HG03025 (cell line): ENCODE data around the gene SMARCD3.

Experiments
- ATAC-seq: cut with Tn5 transposase; IDR thresholded peaks from one replicate; pipeline ENCODE4 v1.9.1; 2021; ENCODE audit warnings: mild to moderate bottlenecking, moderate library complexity; ENCODE audit not compliant: unreplicated experiment, low FRiP score

Gene SMARCD3

GRCh38 chr7:151273651-151274390 is 25.3 kb upstream of the SMARCD3 start:
- no peak for ATAC-seq

GRCh38 chr7:151272877-151273276 is 24.4 kb upstream of the SMARCD3 start:
- ATAC-seq, result no peak

- ATAC-seq, result no peak
Observed at GRCh38 chr7:151272405-151272804, 23.9 kb upstream of the SMARCD3 start.

- no peak for ATAC-seq
Observed at GRCh38 chr7:151271699-151272355, 23.3 kb upstream of the SMARCD3 start.

GRCh38 chr7:151269511-151269910 is 21.0 kb upstream of the SMARCD3 start:
- ATAC-seq, result no peak

DNA sequence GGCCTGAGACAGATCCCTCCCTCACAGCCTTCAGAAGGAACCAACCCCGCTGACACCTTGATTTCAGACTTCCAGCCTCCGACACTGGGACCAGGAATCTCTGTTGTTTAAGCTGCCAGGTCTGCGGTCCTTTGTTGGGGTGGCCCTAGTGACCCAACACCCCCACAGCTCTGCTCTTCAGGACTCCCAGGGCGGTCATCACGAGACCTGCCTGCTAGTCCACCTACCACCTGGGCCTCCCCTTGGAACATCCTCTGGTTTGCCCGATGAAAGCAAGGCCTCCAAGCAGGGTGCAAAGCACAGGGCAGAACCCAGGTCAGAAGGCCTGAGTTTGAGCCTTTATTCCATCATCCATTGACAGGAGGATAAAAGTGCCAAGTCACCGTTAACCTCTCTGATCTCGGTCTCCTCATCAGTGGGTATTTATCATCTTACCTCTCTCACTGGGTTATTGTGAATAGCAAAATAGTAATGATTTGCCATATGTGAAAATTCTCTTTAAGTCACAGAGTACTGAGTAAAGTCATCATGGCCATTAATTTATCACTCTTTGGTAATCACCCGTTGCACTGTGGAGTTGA is 16.9 kb upstream of the SMARCD3 start:
- no peak for ATAC-seq

DNA sequence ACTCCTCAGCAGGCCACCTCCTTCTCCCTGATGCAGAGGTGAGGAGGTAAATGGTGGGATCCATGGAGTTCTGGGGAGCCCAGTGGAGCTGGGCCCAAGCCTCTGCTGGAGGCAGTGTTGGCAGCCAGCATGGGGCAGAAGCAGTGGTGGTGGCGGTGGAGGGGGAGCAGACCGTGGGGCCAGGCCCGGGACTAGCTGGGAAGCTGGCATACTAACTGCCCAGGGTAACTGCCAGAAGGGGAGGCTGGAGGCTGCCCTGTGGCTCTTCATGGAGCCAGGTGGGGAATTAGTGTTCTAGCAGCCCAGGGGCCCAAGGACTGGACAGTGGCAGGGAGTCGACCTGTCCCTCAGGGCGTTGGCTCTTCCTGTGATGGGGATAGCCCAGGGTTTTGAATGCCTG is 16.1 kb upstream of the SMARCD3 start:
- ATAC-seq, result no peak

- ATAC-seq, result no peak
Observed at GRCh38 chr7:151261529-151261928, 13.0 kb upstream of the SMARCD3 start.

DNA sequence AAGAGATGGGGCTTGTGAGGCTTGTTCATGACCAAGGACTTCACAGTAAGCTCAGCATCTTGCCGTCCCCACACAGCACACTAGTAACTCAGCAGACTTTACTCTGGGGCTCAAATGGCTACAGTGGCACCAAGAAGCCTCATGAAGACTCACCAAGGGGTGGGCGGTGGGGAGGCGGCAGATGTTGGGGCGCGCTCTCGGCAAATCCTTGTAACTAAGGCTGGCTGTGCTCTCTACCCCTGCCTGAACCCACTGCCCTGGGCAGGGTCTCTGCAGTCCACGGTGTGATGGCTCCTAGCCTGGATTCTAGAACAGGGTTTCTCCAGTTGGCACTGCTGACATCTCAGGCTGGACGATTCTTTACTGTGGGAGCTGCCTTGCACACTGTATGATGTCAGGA is 12.4 kb upstream of the SMARCD3 start:
- no peak for ATAC-seq

DNA sequence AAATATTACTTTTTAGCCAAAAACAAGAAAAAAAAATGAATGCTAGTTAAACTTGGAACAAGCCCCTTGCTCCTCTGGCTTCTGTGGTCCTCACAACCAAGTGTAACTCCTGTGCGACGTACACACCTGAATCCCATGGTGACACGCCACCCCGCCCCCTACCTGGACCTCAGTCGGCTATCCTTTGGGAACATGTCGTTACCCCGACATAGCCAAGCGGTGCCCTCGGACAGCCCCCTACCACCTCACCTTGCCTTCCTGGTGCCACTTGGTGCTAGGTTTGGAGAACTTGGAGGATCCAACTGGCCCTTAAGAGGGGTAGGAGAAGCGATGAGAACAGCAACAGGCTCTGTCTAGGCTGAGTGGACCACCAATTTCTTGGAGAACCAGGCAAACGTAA is 12.0 kb upstream of the SMARCD3 start:
- ATAC-seq, result no peak

GRCh38 chr7:151257990-151258389 is 9.5 kb upstream of the SMARCD3 start:
- ATAC-seq, result no peak

GRCh38 chr7:151256410-151257045 is 8.0 kb upstream of the SMARCD3 start:
- no peak for ATAC-seq

DNA sequence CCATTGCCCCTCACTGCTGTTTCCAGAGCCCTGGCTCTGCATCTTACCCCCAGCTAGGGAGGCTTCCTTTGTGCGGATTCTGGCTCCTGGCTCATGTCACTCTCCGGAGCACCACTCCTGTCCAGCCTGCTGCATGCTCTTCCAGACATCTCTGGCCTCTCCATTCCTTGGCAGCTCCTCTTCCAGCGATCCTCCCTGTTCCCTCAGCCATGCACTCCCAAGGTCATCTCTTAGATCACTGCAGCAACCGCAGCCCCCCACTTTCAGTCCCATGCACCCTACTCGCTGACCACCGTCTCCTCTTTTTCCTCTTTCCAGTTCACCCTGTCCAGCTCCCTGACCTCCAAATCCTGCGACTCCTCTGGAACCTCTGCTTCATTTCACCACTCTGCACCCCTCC is 6.9 kb upstream of the SMARCD3 start:
- no peak for ATAC-seq

- ATAC-seq, result no peak
Observed at GRCh38 chr7:151254851-151255250, 6.4 kb upstream of the SMARCD3 start.

DNA sequence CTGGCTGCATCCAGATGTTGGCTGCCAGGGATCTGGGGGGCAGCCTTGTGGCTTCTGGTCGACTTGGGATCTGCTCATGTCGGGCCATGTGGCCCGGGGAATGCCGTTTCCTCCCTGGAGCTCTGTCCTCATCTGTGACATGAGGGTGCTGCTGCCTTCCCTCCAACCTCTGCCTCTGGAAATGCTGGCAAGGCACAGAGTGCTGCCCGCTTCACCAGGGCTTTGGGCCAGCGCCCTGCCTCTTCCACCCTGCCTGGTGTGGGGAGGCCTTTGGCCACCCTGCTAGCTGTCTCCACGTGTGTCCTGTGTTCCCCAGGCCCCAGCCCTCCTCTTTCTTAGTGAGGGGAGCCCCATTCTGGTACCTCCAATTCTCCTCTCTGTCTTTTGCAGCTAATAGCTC is 5.8 kb upstream of the SMARCD3 start:
- ATAC-seq, result no peak

DNA sequence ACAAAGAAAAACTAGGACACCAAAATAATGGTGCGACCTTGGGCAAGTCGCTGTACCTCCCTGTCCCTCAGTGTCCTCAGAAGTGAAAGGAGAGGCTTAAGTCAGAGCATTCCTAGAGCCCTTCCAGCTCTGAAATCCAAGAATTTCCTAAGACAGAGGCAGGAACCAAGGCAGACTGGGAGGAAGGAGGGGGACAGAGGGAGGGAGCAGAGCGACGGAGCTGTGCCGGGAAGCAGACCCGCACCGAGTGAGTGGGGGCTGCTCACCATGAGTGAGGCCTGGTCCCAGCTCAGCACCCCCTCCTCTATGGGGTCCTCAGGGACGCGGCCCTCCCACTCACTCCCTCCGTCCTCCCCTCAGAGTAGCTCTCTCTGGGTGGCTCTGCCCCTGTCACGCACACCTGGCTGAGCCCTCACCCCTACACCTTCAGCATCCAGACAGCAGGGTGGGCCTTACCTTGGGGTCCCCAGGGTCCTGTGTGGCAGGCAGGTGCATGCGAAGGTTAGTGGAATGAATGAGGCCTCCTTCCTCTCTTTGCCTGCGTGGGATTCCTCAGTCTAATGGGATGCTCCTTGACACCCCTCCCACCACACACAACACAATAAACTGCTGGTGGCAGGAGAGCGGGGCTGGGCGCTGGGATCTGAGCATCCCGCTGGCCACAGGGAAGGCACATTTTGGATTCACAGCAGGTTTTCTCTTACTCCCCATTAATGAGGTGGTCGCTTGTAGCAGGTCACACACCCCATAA is 4.6 kb upstream of the SMARCD3 start:
- ATAC-seq, result no peak

DNA sequence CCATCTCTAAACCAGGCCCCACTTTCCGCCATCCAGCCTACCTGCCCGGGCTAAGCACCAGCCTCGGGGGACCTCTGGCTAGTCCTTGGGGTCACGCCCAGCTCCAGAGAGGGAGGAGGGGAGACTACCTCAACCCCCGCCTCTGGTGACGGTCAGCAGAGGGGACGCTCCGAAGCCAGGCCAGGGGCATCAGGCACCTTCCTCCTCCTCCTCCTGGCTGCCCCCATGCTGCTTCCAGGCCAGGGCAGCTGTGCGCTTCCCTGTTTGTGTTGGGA is 4.0 kb upstream of the SMARCD3 start:
- ATAC-seq, result no peak

DNA sequence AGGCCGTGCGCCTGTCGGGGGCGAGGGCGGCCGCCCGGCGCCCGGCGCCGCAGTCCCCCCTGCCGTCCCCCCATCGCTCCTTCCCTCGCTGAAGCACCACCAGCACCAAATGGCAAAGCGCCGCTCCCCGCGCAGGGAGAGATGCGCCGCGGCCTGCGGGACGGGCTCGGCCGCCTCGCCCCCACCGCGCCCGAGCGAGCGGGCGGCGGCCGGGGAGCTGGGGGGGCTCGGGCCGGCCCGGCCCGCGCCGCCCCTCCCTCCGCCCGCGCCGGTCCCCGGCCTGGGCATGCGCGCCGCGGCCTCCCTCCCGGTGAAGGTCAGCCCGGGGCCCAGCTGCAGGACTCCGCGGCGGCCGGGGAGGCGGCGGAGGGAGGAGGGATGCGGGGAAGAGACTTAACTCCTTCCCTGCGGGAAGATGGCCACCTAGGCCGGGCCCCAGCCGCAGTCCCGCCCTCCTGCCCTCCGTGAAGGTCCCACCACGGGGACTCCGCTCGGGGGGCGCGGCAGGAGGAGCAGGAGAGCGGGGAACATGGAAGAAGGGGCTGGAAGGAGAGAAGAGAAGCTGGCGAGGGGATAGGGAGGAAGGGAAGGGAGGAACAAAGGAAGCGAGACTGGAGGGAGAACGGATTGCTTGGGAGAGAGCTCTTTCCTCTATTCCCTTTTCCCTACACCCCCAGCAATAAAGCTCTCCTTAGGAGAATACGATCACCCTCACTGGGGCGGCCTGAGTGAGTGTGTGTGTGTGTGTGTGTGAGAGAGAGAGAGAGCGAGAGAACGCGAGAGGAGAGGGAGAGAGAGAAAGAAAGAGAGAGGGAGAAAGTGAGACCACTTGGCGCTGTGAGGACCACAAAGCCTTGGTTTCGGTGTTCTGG is 3.4 kb upstream of the SMARCD3 start:
- no peak for ATAC-seq

DNA sequence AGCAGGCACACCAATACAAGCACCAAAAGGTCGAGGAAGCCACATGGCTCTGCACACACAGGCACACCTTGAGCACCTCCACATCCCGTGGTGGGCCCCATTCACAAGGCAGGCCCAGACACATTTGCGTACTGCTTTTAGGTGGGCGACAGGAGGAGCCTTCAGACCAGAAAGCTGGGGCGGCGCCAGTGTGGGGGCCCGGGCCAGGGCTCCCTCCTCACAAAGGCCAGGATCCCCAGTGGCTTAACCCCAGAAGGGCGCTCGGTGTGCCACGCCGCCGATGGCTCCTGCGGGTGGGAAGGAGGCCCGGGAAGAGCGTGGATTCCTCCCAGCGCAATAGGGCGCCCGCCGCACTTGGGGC is 2.8 kb upstream of the SMARCD3 start:
- ATAC-seq, result no peak
